Heart left ventricle (tissue), 16 donors: ENCODE measurements around the gene NMRK1. TPM values are rescaled to one million over a fixed set of nuclear protein-coding genes. Genes with fewer than 3 reads are reported as not detected.

Experiments used
- ATAC-seq, 4 donors: fragments of 200-7000 bp; cut with Tn5 transposase; one replicate each; pipeline ENCODE4 v1.9.1; 2020 to 2022; ENCODE audit warnings: moderate library complexity in 4 of 4, mild to moderate bottlenecking in 3 of 4, moderate number of reproducible peaks in 1 of 4
- DNase-seq, 5 donors: peaks; one replicate each; pipeline ENCODE4 v3.0.0-alpha.2; 2020
- H3K27ac ChIP-seq, 12 donors: fragments of 200-600 bp; sonication (generic) in 4 of 12; one replicate each; pipeline versions ENCODE4 v1.5.0 to v1.8.0; 2016 to 2022; ENCODE audit warnings: mild to moderate bottlenecking in 2 of 12
- H3K27me3 ChIP-seq, 9 donors: fragments of 200-600 bp; sonication (generic) in 2 of 9; one replicate each; pipeline versions ENCODE4 v1.5.1 to v1.8.0; 2016 to 2022; ENCODE audit warnings: mild to moderate bottlenecking in 3 of 9
- H3K36me3 ChIP-seq, 9 donors: fragments of 200-600 bp; sonication (generic) in 2 of 9; one replicate each; pipeline versions ENCODE4 v1.5.0 to v1.8.0; 2018 to 2022; ENCODE audit warnings: mild to moderate bottlenecking in 2 of 9
- H3K4me1 ChIP-seq, 12 donors: fragments of 200-600 bp; sonication (generic) in 4 of 12; one replicate each; pipeline versions ENCODE4 v1.5.0 to v1.8.0; 2016 to 2022; ENCODE audit warnings: mild to moderate bottlenecking in 3 of 12
- H3K4me3 ChIP-seq, 12 donors: fragments of 200-600 bp; sonication (generic) in 4 of 12; one replicate each; pipeline versions ENCODE4 v1.5.0 to v1.8.0; 2017 to 2022; ENCODE audit warnings: mild to moderate bottlenecking in 9 of 12, moderate library complexity in 4 of 12
- H3K9me3 ChIP-seq, 12 donors: fragments of 200-600 bp; sonication (generic) in 4 of 12; one replicate each; pipeline versions ENCODE4 v1.5.0 to v1.8.0; 2016 to 2022; ENCODE audit warnings: mild to moderate bottlenecking in 1 of 12
- POLR2A ChIP-seq, 2 donors: fragments of 450-650 bp; IDR thresholded peaks; one replicate each; pipeline ENCODE4 v1.6.1; 2017; ENCODE audit warnings: antibody characterized with exemption in 2 of 2, mild to moderate bottlenecking in 2 of 2, moderate library complexity in 2 of 2
- WGBS, 4 donors: extraction: QIAGEN DNeasy Blood & Tissue Kit in 2 of 4; methylation state at CpG; one replicate each; pipeline versions ENCODE4 v1.1.5 to v1.1.7; 2013 to 2018; 5-methylcytosine and 5-hydroxymethylcytosine counted together
- intact Hi-C, 10 donors: fragments of 100-400 bp; cut with DNase I; formaldehyde crosslinking; loops; one replicate each; pipeline versions ENCODE4 v1.11.1 to v1.14.2; 2022
- polyA plus RNA-seq, 2 donors: library from polyadenylated mRNA; stranded (reverse); fragments of 200-250 nt; gene quantifications; one replicate each; pipeline ENCODE4 v1.2.3, GENCODE V29; 2013
- total RNA-seq, 9 donors: library from RNA; depleted of rRNA in 2 of 9; stranded (reverse); fragments of >200 nt in 2 of 9; fragmentation: NEBNext Ultra II Directional in 3 of 9; extraction: Animal tissue kit (Norgen Biotek cat#: 25700) in 3 of 9; gene quantifications; one replicate each; pipeline versions ENCODE4 v1.1.0 to v1.2.4, GENCODE V29; 2016 to 2023
- TF ChIP-seq, protein P1 (sequence below), 12 donors: fragments of 200-600 bp; sonication (generic) in 4 of 12; IDR thresholded peaks; one replicate each; pipeline versions ENCODE4 v1.5.0 to v1.8.0; 2018 to 2022; ENCODE audit warnings: antibody characterized with exemption in 12 of 12, mild to moderate bottlenecking in 5 of 12
- donor health status: ischemic (EF 13 %, LVEDD 7.1; RV severe dilation, severe dysfunction).
- donor health status: healthy with polysubstance abuse.
- donor health status: DM: no; HTN: yes; CAD: no.
- donor health status: DM: no; HTN: no; CAD: no.
- donor health status: ischemic (EF 25% LVEDD 6.9; RV normal size, moderate dysfunction).
- donor health status: ischemic (EF 25% LVEDD 5.7; RV mildly dilated, moderate dysfunction).
- donor health status: healthy.
- donor health status: DM: yes; HTN: yes; CAD: no.
- donor health status: ischemic (EF 35%, LVEDD 5.7; RV mildly dilated, moderate dysfunction).
- donor health status: nonischemic (EF 11% LVEDD 7.7; RV severe dilation, severe dysfunction).
- donor health status: DM: yes; HTN: yes; CAD: no.
- donor health status: PGD.
- donor health status: ischemic (EF 29% LVEDD 5.4; RV normal size, mild dysfunction).
- donor health status: nonischemic (EF 23%, LVEDD 6.1; RV moderate dilation, normal function).

Gene NMRK1
- total and polyA plus RNA-seq, 11 donors: 5.5 to 25.0 (median 11.3) TPM

GRCh38 chr9:75117564-75117963 lies 29.6 kb upstream of the NMRK1 start:
- 96 to 100% (median 97%) methylated on average over 1 of the region's 1 CpG for WGBS, 4 donors
- H3K4me3 ChIP-seq: no peak overlapping the region
- ATAC-seq (no peak), DNase-seq (no peak)
- intact Hi-C loops: no loop called here
- H3K9me3 ChIP-seq: no peaks in the 10 kb centered on the region
- peaks cover 0 to 43% (median 11%) of the 10 kb centered on the region in 9 donors for H3K36me3 ChIP-seq
- H3K27me3 ChIP-seq: no peaks in the 10 kb centered on the region
- no peak overlapping the region for H3K27ac ChIP-seq
- no peak for TF ChIP-seq POLR2A (IDR thresholded peaks at IDR 0.05)
- TF ChIP-seq, protein P1, sequence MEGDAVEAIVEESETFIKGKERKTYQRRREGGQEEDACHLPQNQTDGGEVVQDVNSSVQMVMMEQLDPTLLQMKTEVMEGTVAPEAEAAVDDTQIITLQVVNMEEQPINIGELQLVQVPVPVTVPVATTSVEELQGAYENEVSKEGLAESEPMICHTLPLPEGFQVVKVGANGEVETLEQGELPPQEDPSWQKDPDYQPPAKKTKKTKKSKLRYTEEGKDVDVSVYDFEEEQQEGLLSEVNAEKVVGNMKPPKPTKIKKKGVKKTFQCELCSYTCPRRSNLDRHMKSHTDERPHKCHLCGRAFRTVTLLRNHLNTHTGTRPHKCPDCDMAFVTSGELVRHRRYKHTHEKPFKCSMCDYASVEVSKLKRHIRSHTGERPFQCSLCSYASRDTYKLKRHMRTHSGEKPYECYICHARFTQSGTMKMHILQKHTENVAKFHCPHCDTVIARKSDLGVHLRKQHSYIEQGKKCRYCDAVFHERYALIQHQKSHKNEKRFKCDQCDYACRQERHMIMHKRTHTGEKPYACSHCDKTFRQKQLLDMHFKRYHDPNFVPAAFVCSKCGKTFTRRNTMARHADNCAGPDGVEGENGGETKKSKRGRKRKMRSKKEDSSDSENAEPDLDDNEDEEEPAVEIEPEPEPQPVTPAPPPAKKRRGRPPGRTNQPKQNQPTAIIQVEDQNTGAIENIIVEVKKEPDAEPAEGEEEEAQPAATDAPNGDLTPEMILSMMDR (IDR thresholded peaks at IDR 0.05): no peak
- H3K4me1 ChIP-seq: peaks cover 0 to 56% (median 2%) of the 10 kb centered on the region in 12 donors

DNA sequence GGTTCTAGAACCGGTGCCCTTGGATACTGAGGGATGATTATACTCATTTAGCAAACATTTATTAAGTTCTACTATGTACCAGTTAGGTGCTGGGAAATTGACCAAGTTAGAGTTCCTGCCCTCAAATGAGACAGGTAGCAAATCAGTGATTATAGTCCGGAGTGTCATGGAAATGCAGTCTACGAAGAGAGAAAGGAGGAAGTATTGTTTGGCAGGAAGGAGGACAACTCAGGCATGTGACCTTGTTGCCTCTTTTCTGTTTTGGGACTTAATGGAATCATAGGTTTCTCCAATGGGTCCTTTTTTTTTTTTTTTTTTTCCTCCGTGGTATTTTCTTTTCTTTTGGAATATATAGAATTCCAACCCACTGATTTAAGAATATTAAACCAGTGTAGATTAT lies 28.4 kb upstream of the NMRK1 start:
- peaks cover 0 to 58% (median 2%) of the 10 kb centered on the region in 12 donors for H3K4me1 ChIP-seq
- no peaks in the 10 kb centered on the region for H3K27me3 ChIP-seq
- TF ChIP-seq POLR2A (IDR thresholded peaks at IDR 0.05): no peak
- TF ChIP-seq, protein P1 (IDR thresholded peaks at IDR 0.05): no peak
- no peak overlapping the region for H3K27ac ChIP-seq
- no peak for ATAC-seq
- WGBS, 4 donors: 58 to 71% (median 63%) methylated on average over 4 of the region's 4 CpGs
- no peak for DNase-seq
- H3K4me3 ChIP-seq: no peak overlapping the region
- intact Hi-C loops: no loop called here
- H3K9me3 ChIP-seq: no peaks in the 10 kb centered on the region
- peaks cover 0 to 30% (median 11%) of the 10 kb centered on the region in 9 donors for H3K36me3 ChIP-seq

DNA sequence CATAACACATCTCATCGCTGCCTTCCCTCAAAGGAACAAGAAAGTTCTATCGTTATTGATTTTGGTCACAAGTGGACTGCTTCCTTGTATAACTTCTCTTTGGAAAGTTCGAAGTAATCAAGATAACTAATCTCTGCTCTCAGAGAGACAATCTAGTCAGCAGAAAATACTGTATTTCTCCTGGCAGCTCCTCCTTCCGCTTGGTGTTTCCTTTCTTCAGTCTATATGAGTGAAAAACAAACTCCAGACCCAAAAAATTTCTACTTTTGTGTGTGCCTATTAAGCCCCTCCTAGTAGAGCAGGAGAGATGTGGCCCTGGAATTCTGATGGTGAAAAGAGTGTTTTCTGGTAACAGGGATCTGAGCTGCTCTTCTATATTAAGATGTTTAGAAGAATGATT lies 24.8 kb upstream of the NMRK1 start:
- intact Hi-C loops: no loop called here
- no peak for TF ChIP-seq POLR2A (IDR thresholded peaks at IDR 0.05)
- TF ChIP-seq, protein P1 (IDR thresholded peaks at IDR 0.05): no peak
- ATAC-seq (peak in 1 of 4 donors; percentile 18), DNase-seq (no peak)
- WGBS, 4 donors: 49 to 58% (median 55%) methylated on average over 4 of the region's 4 CpGs
- Histone ChIP-seq H3K36me3 (peaks cover 0 to 6% (median 0%) of the 10 kb centered on the region in 9 donors), H3K4me3 (no peak overlapping the region), H3K27me3 (no peaks in the 10 kb centered on the region), H3K4me1 (peaks cover 0 to 76% (median 15%) of the 10 kb centered on the region in 12 donors), H3K27ac (peak overlapping the region in 1 of 12 donors; percentile 34), H3K9me3 (no peaks in the 10 kb centered on the region)

GRCh38 chr9:75111019-75111622 lies 23.2 kb upstream of the NMRK1 start:
- TF ChIP-seq, protein P1 (IDR thresholded peaks at IDR 0.05): no peak
- TF ChIP-seq POLR2A (IDR thresholded peaks at IDR 0.05): no peak
- 84 to 88% (median 86%) methylated on average over 5 of the region's 5 CpGs for WGBS, 4 donors
- peak in 1 of 4 donors; percentile 31 for ATAC-seq
- Histone ChIP-seq H3K27ac (no peak overlapping the region), H3K4me1 (peaks cover 0 to 82% (median 17%) of the 10 kb centered on the region in 12 donors), H3K4me3 (no peak overlapping the region), H3K9me3 (no peaks in the 10 kb centered on the region), H3K36me3 (no peaks in the 10 kb centered on the region), H3K27me3 (no peaks in the 10 kb centered on the region)
- DNase-seq: no peak
- intact Hi-C loops: no loop called here
